NCI-H2107 treated with DMSO at 0.1 percent for 48 hours (cell line): Measurements from ENCODE around the gene ZCCHC10.
A peak's percentile ranks its signal among the peaks of the same experiment; 100 is the strongest.

Experiments used
- DNase-seq: peaks from one replicate; lab custom pipeline; 2025; ENCODE audit not compliant: unreplicated experiment; lab: John Stamatoyannopoulos, UW

ZCCHC10 gene

GRCh38 chr5:133025804-133026663 is at the start of gene ZCCHC10:
Gene ZCCHC10 (minus strand): TSS chr5:133026549. CDS start chr5:133026537, 12 bp downstream.
- peak; percentile 56 for DNase-seq

- DNase-seq = no peak
These were observed 49.5 kb upstream of the ZCCHC10 start for GRCh38 chr5:133075572-133076536.

- no peak for DNase-seq
These were observed 45.7 kb upstream of the ZCCHC10 start for GRCh38 chr5:133072021-133072420.

GRCh38 chr5:133066045-133066444 is 39.7 kb upstream of the ZCCHC10 start:
- no peak for DNase-seq

- DNase-seq = no peak
These were observed 39.1 kb upstream of the ZCCHC10 start for GRCh38 chr5:133065471-133065870.

GRCh38 chr5:133063965-133064364 is 37.6 kb upstream of the ZCCHC10 start:
- DNase-seq = no peak

- no peak for DNase-seq
These were observed 35.9 kb upstream of the ZCCHC10 start for GRCh38 chr5:133062276-133062675.

- no peak for DNase-seq
These were observed 33.3 kb upstream of the ZCCHC10 start for GRCh38 chr5:133059621-133060020.

GRCh38 chr5:133056891-133057290 is 30.5 kb upstream of the ZCCHC10 start:
- DNase-seq = no peak

GRCh38 chr5:133054697-133055471 is 28.5 kb upstream of the ZCCHC10 start:
- DNase-seq = no peak

- DNase-seq = no peak
These were observed 27.1 kb upstream of the ZCCHC10 start for GRCh38 chr5:133053448-133053847.

GRCh38 chr5:133052317-133053175 is 26.2 kb upstream of the ZCCHC10 start:
- no peak for DNase-seq

GRCh38 chr5:133051542-133052316 is 25.4 kb upstream of the ZCCHC10 start, which contains the start of gene HSPA4:
Gene HSPA4 (plus strand): TSS chr5:133052013. CDS start chr5:133052251, 238 bp downstream.
- peak; percentile 83 for DNase-seq

- DNase-seq = no peak
These were observed 24.8 kb upstream of the ZCCHC10 start for GRCh38 chr5:133051061-133051541.

- no peak for DNase-seq
These were observed 24.2 kb upstream of the ZCCHC10 start for GRCh38 chr5:133050521-133050920.

GRCh38 chr5:133049726-133050048 is 23.3 kb upstream of the ZCCHC10 start:
- DNase-seq = no peak

- DNase-seq = no peak
These were observed 22.8 kb upstream of the ZCCHC10 start for GRCh38 chr5:133048993-133049725.

- no peak for DNase-seq
These were observed 21.1 kb upstream of the ZCCHC10 start for GRCh38 chr5:133047404-133047803.
